GM19351 (cell line): Measurements from ENCODE around the gene OSBPL9.
"Not testable (repeated sequence)": the region's sequence is repeated elsewhere in the genome, so short reads cannot be mapped to it uniquely, and the experiment has no call there.

Experiments
- ATAC-seq: cut with Tn5 transposase; IDR thresholded peaks from one replicate; pipeline ENCODE4 v1.9.1; 2021; ENCODE audit warnings: mild to moderate bottlenecking, moderate library complexity; ENCODE audit not compliant: unreplicated experiment

The OSBPL9 gene

DNA sequence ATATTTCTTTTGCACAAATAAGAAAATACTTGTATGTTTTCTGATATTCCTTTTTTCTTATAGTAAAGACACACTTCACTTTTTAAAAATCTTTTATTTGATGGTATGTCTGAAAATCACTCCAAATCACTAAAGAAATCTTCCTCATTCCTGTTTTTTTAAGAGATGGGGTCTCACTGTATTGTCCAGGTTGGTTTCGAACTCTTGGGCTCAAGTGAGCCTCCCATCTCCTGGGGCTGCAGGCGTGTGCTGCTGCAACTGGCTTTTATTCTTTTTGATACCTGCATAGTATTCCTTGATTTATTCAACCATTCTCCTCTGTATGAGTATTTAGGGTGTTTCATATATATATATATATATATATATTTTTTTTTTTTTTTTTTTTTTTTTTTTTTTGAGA, 88.1 kb downstream of the OSBPL9 start:
- ATAC-seq: no peak

- no peak for ATAC-seq
Measured at GRCh38 chr1:51708911-51709760, 92.2 kb downstream of the OSBPL9 start.

DNA sequence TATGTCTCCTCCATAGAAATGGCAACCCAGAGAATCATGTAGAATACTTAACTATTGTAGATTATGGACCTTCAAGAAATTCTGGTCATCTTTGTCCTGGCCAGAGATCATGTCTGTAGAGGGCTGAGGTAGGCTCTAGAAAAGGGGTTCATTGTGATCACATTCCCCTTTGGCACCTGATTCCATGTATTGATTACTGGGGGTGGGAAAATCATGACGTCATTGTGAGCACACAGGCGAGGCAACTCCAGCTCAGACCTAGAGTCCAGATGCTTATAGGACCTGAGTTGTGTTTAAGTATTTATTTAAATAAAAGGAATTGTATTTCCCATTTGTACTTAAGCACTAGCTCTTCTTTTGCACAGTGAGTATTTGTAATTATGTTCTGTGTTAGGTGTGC, 93.1 kb downstream of the OSBPL9 start:
- ATAC-seq: no peak

- no peak for ATAC-seq
Measured at GRCh38 chr1:51712590-51712989, 95.7 kb downstream of the OSBPL9 start.

- no peak for ATAC-seq
Measured at GRCh38 chr1:51714374-51715019, 97.6 kb downstream of the OSBPL9 start.

DNA sequence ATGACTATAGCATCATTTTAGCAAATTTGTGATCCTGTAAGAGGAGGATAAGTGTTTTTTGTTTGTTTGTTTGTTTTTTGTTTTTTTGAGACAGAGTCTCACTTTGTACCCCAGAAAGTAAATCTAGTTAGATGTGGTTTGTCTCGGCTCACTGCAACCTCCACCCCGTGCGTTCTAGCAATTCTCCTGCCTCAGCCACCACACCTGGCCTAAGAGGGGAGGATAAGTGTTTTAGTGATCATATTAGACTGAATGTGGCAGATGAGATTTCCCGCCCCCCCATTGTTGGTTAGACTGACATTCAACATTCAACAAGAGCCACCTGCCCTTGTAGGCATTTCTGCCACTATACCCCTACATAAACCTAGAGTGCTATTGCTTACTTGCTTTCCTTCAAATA, 98.5 kb downstream of the OSBPL9 start:
- no peak for ATAC-seq

GRCh38 chr1:51716746-51717145, 99.9 kb downstream of the OSBPL9 start:
- ATAC-seq: no peak

- no peak for ATAC-seq
Measured at GRCh38 chr1:51717842-51718241, 101.0 kb downstream of the OSBPL9 start.

DNA sequence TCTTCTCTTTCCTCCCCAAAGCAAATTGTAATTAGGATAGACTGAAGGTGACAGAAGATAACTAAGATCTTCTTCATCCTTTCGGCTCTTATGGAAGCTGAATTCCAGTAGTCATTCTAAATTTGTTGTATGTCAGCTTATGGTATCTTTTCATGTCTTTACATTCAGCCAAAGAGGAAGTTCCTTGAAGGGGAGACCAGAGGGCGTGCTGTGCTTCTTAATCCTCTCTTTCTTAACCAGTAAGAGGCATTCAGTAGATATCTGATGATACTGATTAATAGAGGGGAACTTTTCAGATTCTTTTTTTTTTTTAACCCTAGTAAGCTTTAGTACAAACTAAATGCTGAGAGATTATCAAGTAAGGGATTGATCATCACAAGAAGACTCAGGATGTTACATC, 102.3 kb downstream of the OSBPL9 start:
- ATAC-seq: no peak

GRCh38 chr1:51724797-51725196, 107.9 kb downstream of the OSBPL9 start:
- ATAC-seq: no peak

DNA sequence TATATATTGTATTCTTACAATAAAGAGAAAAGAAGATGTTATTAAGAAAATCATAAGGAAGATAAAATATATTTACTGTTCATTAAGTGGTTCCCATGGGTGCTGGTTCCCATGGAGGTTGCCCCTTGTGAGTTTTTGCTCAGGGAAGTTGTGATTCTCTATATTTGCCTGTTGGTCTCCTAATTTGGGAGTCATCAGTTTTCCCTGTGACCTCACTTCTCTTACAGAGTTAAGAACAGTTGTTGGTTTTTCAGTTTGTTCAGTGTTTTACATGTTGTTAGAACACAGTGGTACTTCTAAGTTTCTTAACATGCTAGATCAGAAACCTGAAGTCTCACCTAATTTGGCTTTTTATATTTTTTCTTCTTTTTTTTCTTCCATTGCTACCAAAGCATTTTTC, 109.2 kb downstream of the OSBPL9 start:
- no peak for ATAC-seq

GRCh38 chr1:51726544-51727225, 109.8 kb downstream of the OSBPL9 start:
- no peak for ATAC-seq

- ATAC-seq: no peak
Measured at GRCh38 chr1:51727366-51727765, 110.5 kb downstream of the OSBPL9 start.

- no peak for ATAC-seq
Measured at GRCh38 chr1:51728611-51729155, 111.8 kb downstream of the OSBPL9 start.

- peak; percentile 82 for ATAC-seq
Measured at GRCh38 chr1:51729156-51729823, 112.4 kb downstream of the OSBPL9 start.

DNA sequence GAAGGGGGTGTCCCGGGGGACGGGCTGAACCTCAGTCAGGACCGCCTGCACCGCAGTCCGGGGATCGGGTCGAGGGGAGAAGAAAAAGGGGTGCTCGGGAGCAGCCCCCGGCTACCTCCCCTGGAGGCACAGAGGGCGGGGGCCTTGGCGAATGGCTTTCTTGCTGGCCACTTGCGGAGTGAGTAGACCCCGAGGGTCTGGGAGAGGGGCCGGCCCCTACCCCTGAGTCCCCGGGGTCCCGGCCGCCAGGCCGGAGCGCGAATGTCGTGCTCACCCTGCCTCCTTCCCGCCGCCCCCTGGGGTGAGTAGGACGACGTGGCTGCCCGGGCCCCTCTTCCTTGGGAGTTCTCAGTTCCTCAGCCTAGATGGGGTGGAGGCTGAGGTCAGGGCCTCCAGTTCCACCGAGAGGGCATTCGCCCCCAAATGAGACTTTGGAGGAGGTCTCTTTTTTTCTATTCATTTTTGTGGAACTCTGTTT, 113.0 kb downstream of the OSBPL9 start:
- peak; percentile 20 for ATAC-seq

DNA sequence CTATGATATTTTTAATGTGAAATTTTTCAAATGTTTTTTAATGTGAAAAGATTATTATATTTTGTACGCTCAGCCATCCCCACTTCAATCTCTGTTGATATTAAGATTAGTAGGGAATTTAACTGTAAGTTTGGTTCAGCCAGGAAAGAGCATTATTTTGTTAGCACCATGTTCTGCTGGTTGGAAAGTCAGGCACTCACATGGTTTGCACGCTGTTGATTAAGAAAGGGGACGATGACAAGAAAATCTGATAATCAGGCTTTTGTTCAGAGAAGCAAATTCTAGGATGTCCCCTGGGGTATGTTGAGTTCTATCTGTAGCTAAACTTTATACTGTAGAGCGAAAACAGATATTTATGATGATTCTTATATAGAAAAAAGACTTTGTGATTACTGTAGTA, 115.1 kb downstream of the OSBPL9 start:
- ATAC-seq: no peak

GRCh38 chr1:51732701-51733425, 116.0 kb downstream of the OSBPL9 start:
- no peak for ATAC-seq

DNA sequence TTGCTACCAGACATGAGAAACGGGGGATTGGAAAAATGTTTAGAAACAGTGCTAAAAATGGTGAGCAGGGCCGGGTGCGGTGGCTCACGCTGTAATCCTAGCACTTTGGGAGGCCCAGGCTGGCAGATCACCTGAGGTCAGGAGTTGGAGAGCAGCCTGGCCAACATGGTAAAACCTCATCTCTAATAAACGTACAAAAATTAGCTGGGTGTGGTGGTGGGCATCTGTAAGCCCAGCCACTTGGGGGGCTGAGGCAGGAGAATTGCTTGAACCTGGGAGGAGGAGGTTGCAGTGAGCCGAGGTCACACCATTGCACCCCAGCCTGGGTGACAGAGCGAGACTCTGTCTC, 116.5 kb downstream of the OSBPL9 start:
- ATAC-seq: not testable (repeated sequence)

DNA sequence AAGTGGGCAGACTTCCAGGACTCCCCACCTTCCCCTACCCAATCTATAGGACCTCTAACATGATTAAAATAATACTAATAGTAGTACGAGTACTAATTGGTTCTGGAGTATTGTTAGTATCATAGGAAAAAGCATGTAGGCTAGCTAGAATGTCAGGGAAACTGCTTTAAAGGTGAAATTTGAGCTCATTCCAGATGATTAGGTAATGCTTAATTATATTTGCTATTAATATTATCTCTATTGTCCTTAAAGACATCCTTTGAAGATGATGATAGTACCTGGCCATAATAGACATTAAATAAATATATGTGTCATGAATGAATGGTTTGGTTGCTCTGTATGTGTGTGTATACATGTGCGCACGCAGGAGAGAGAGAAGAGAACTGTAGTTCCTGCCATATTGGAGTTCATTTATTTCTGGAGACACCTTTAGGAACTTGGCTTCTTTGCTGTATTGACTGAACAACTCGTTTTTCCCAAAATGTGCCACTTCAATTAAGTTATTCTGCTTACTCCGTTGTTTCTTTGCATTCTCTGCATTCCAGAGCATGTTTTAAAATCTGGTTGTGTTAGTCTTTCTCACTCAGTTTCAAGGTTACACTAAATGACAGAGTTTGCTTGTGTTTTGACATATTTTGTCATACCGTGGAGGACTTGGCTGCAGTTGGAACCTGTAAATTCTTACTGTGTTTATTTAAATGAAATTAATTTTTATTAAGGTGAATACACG, 117.1 kb downstream of the OSBPL9 start:
- no peak for ATAC-seq
